HepG2 (cell line): Measurements from ENCODE around the gene TGM1. TPM values are rescaled to one million over a fixed set of nuclear protein-coding genes. Genes with fewer than 3 reads are reported as not detected.

Source experiments
- AGO1 ChIP-seq: fragments of 200-400 bp; formaldehyde crosslinking; IDR thresholded peaks from 2 replicates; pipeline ENCODE4 v1.6.1; 2017; ENCODE audit warnings: mild to moderate bottlenecking, low read depth, low read length, moderate library complexity; ENCODE audit not compliant: poor library complexity, severe bottlenecking
- AGO2 ChIP-seq: fragments of 200-400 bp; formaldehyde crosslinking; optimal IDR thresholded peaks from 2 replicates; pipeline ENCODE3; 2017; ENCODE audit warnings: mild to moderate bottlenecking, low read depth, low read length, moderate library complexity
- FOXO1 ChIP-seq: sonication (generic); formaldehyde crosslinking; IDR thresholded peaks from 2 replicates; pipeline ENCODE4 v1.4.0; 2020; ENCODE audit warnings: missing genetic modification reagents
- KLF15 ChIP-seq: sonication (generic); formaldehyde crosslinking; IDR thresholded peaks from 2 replicates; pipeline ENCODE4 v1.8.1; 2023; ENCODE audit warnings: borderline replicate concordance, mild to moderate bottlenecking, inconsistent platforms, missing genetic modification reagents, mixed read lengths
- MBNL3 ChIP-seq: fragments of 250-450 bp; sonication (Bioruptor Pico); conservative IDR thresholded peaks from 2 replicates; pipeline ENCODE4 v1.8.0; 2022; ENCODE audit warnings: mild to moderate bottlenecking, inconsistent platforms
- MYC ChIP-seq: sonication (generic); formaldehyde crosslinking; IDR thresholded peaks from 2 replicates; pipeline ENCODE4 v1.9.0; 2021; ENCODE audit warnings: missing genetic modification reagents, borderline replicate concordance
- RBM39 ChIP-seq: fragments of 200-400 bp; formaldehyde crosslinking; IDR thresholded peaks from one replicate; pipeline ENCODE4 v1.6.1; 2018; ENCODE audit warnings: antibody characterized with exemption, mild to moderate bottlenecking, low read depth, low read length; ENCODE audit not compliant: poor library complexity, severe bottlenecking
- REL ChIP-seq: sonication (generic); formaldehyde crosslinking; conservative IDR thresholded peaks from 2 replicates; pipeline ENCODE4 v1.8.0; 2022; ENCODE audit warnings: mild to moderate bottlenecking, missing genetic modification reagents, moderate library complexity
- SP4 ChIP-seq: sonication (generic); formaldehyde crosslinking; IDR thresholded peaks from 2 replicates; pipeline ENCODE4 v1.8.1; 2023; ENCODE audit warnings: mild to moderate bottlenecking, missing genetic modification reagents
- THRA ChIP-seq: sonication (generic); formaldehyde crosslinking; IDR thresholded peaks from 2 replicates; pipeline ENCODE4 v1.4.0; 2020; ENCODE audit warnings: missing genetic modification reagents, borderline replicate concordance
- ZBTB25 ChIP-seq: IDR thresholded peaks from 2 replicates; pipeline ENCODE4 v1.6.1; 2018; ENCODE audit warnings: missing genetic modification reagents
- ZIK1 ChIP-seq: sonication (generic); formaldehyde crosslinking; IDR thresholded peaks from 2 replicates; pipeline ENCODE4 v1.5.0; 2020; ENCODE audit warnings: mild to moderate bottlenecking, low read depth, missing genetic modification reagents, borderline replicate concordance
- ZNF329 ChIP-seq: sonication (generic); formaldehyde crosslinking; IDR thresholded peaks from 2 replicates; pipeline ENCODE4 v1.9.0; 2021; ENCODE audit warnings: low read depth, mild to moderate bottlenecking, missing genetic modification reagents
- ZNF407 ChIP-seq: sonication (generic); formaldehyde crosslinking; IDR thresholded peaks from one replicate; pipeline ENCODE4 v1.5.1; 2020; ENCODE audit warnings: mild to moderate bottlenecking, missing genetic modification reagents; ENCODE audit errors: not compliant biosample characterization
- ZNF468 ChIP-seq: sonication (generic); formaldehyde crosslinking; IDR thresholded peaks from 2 replicates; pipeline ENCODE4 v1.8.0; 2022; ENCODE audit warnings: mild to moderate bottlenecking, moderate library complexity, missing genetic modification reagents
- ZNF83 ChIP-seq: sonication (generic); formaldehyde crosslinking; IDR thresholded peaks from 2 replicates; pipeline ENCODE4 v1.4.0; 2020; ENCODE audit warnings: missing genetic modification reagents, mild to moderate bottlenecking, borderline replicate concordance
- ZNF839 ChIP-seq: sonication (generic); formaldehyde crosslinking; IDR thresholded peaks from 2 replicates; pipeline ENCODE4 v1.4.0; 2020; ENCODE audit warnings: missing genetic modification reagents, mild to moderate bottlenecking, borderline replicate concordance
- polyA plus RNA-seq, 8 experiments: library from polyadenylated mRNA; depleted of rRNA in 3 of 8; stranded (reverse) in 7 of 8; unstranded in 1 of 8; fragments of >200 nt; fragmentation: Illumina TruSeq in 4 of 8; extraction: Trizol in 4 of 8; gene quantifications; 2 replicates each; pipeline versions ENCODE4 v1.2.1 to v1.2.3, GENCODE V29; 2011 to 2016; ENCODE audit warnings: low read depth in 4 of 8, missing spikeins in 1 of 8, mixed read lengths in 1 of 8; ENCODE audit not compliant: insufficient read depth in 1 of 8
- total RNA-seq, 5 experiments: library from RNA; depleted of rRNA; stranded (reverse); fragments of >200 nt; fragmentation: Illumina TruSeq; extraction: Trizol; gene quantifications; 2 replicates each; pipeline ENCODE4 v1.2.3, GENCODE V29; 2016; ENCODE audit warnings: low read depth in 1 of 5

TGM1 gene
- total and polyA plus RNA-seq, 2 of the 13 experiments (the other 11 are each of a cell fraction or from before 2014, with no cell fraction given), result 3.2 to 10.6 TPM

GRCh38 chr14:24307575-24308341 lies 44.8 kb upstream of the TGM1 start, which contains the start of gene CIDEB (continued):
- TF ChIP-seq REL (CRISPR knock-in tag) (no peak), ZNF839 (peak; percentile 87; the same call in 1 of the 2 replicates), SP4 (CRISPR knock-in tag) (peak; percentile 89), AGO1 (no peak), MBNL3 (CRISPR knock-in tag) (no peak), KLF15 (CRISPR knock-in tag) (0 out of 2 replicates have a peak, but pooled peaks have one; percentile 36), ZNF83 (CRISPR knock-in tag) (peak; percentile 96), ZNF407 (CRISPR knock-in tag) (peak; percentile 29), ZNF468 (CRISPR knock-in tag) (no peak), ZIK1 (CRISPR knock-in tag) (peak; percentile 46; the same call in 1 of the 2 replicates), ZNF329 (CRISPR knock-in tag) (peak; percentile 12; the same call in 1 of the 2 replicates), THRA (peak; percentile 70), ZBTB25 (peak; percentile 92; the same call in 1 of the 2 replicates), MYC (CRISPR knock-in tag) (peak; percentile 77; the same call in 1 of the 2 replicates), FOXO1 (CRISPR knock-in tag) (peak; percentile 86; the same call in 1 of the 2 replicates), AGO2 (no peak), RBM39 (peak; percentile 64)
